ENCODE measurements around the gene DNAH8.

DNAH8 gene

DNA sequence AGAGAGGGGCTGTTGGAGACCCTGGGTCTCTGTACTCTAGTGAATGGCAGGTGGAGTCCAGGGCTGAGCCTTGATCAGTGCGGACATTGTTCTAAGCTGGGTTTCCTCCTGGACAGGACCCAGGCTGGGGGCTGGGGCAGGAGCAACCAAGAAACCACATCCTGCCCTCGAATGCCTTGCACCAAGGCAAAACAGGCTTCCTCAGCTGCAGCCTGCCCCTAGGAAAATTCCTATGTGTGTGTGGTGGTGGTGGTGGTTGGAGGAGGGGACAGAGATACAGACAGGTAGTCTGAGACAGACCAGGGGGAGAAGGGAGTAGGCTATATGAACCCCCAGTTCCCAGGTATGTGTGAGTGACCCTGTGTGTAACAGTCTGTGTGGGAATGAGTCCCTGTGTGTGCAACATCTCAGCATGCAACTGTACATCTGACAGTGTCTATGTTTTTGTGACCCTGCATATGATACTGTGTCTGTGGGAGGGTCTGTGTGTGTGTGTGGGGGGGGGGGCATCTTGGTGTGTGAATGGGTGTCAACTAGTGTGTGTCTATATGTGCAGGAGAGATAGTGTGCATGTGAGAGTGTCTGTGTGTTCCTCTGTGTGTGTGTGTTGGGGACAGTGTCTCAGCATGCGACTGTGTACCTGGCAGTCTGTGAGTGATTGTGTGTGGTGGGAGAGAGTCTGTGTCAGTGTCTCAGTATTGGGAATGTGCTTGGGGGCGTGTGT is 336.4 kb downstream of the DNAH8 start:
- Histone ChIP-seq H3K4me3 (ENCODE audit: low read depth in 1 of 2, low read length in 1 of 2) (no peak overlapping the region), H3K36me3 (no peaks in the 10 kb centered on the region), H3K27me3 (peaks cover 63% of the 10 kb centered on the region), H3K27ac (no peak overlapping the region), H3K9me3 (no peaks in the 10 kb centered on the region), H3K4me1 (ENCODE audit: control insufficient read depth in 1 of 2, insufficient read depth in 1 of 2, low read depth in 1 of 2, low read length in 1 of 2) (no peaks in the 10 kb centered on the region)
- TF ChIP-seq CTCF (IDR thresholded peaks at IDR 0.05): no peak

DNA sequence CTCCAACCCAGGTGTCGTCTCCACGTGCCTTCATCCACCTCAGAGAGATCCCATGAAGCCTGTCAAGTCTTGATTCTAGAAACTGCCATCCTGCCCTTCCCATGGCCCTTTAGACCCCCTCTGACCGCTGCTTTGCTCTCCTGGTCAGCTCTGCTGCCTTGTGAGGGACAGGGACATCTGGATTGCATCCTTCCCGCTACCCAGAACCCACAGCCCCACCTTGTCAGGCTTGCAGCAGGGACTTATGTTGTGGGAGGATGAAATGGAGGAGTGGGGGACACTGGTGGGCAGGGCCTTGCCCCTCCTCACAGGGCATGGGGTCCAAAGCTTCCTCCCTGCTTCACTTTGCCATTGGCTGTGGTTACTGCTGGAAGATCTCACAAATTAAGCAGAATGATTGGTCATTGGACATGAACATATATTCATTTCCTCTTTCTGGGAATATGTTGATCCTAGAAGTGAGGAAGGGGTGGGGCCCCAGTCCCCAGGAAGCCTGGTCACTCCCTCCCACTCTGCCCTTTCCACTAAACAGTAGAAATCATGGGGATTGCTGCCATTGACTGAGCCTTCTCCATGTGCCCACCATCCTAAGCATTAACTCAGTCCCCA is 338.0 kb downstream of the DNAH8 start:
- TF ChIP-seq CTCF (IDR thresholded peaks at IDR 0.05): no peak
- H3K36me3 ChIP-seq: no peaks in the 10 kb centered on the region
- H3K9me3 ChIP-seq: no peaks in the 10 kb centered on the region
- H3K4me1 ChIP-seq (ENCODE audit: control insufficient read depth in 1 of 2, insufficient read depth in 1 of 2, low read depth in 1 of 2, low read length in 1 of 2): no peaks in the 10 kb centered on the region
- H3K27me3 ChIP-seq: peaks cover 48% of the 10 kb centered on the region
- no peak overlapping the region for H3K4me3 ChIP-seq (ENCODE audit: low read depth in 1 of 2, low read length in 1 of 2)
- no peak overlapping the region for H3K27ac ChIP-seq

GRCh38 chr6:39053854-39054576 is 338.9 kb downstream of the DNAH8 start:
- no peaks in the 10 kb centered on the region for H3K36me3 ChIP-seq

GRCh38 chr6:39054577-39055142 is 339.5 kb downstream of the DNAH8 start:
- H3K4me1 ChIP-seq (ENCODE audit: control insufficient read depth in 1 of 2, insufficient read depth in 1 of 2, low read depth in 1 of 2, low read length in 1 of 2): no peaks in the 10 kb centered on the region
- H3K27me3 ChIP-seq: peaks cover 32% of the 10 kb centered on the region

More at GRCh38 chr6:39053854-39054576, 338.9 kb downstream of the DNAH8 start:
- no peak for TF ChIP-seq CTCF (IDR thresholded peaks at IDR 0.05)
- H3K9me3 ChIP-seq: no peaks in the 10 kb centered on the region
- H3K27me3 ChIP-seq: peaks cover 39% of the 10 kb centered on the region
- H3K4me3 ChIP-seq (ENCODE audit: low read depth in 1 of 2, low read length in 1 of 2): no peak overlapping the region
- H3K4me1 ChIP-seq (ENCODE audit: control insufficient read depth in 1 of 2, insufficient read depth in 1 of 2, low read depth in 1 of 2, low read length in 1 of 2): no peaks in the 10 kb centered on the region
- H3K27ac ChIP-seq: no peak overlapping the region

More at GRCh38 chr6:39054577-39055142, 339.5 kb downstream of the DNAH8 start:
- H3K27ac ChIP-seq: no peak overlapping the region
- no peaks in the 10 kb centered on the region for H3K36me3 ChIP-seq
- no peak for TF ChIP-seq CTCF (IDR thresholded peaks at IDR 0.05)
- no peak overlapping the region for H3K4me3 ChIP-seq (ENCODE audit: low read depth in 1 of 2, low read length in 1 of 2)
- H3K9me3 ChIP-seq: no peaks in the 10 kb centered on the region
